ENCODE data around the gene OMA1.

Gene OMA1

GRCh38 chr1:58571616-58572015 lies 25.1 kb upstream of the OMA1 start:
- Histone ChIP-seq H4K20me1 (ENCODE audit: insufficient read depth, low read length) (no peaks in the 10 kb centered on the region), H3K36me3 (replicated peaks; ENCODE audit: insufficient read depth, low read length) (no peaks in the 10 kb centered on the region), H3K79me2 (ENCODE audit: low read length) (no peaks in the 10 kb centered on the region), H3K4me1 (ENCODE audit: low read length) (peaks cover 6% of the 10 kb centered on the region; the same call in 1 of the 2 replicates), H3F3A (ENCODE audit: insufficient read depth, low read length) (no peaks in the 10 kb centered on the region), H3K27me3 (replicated peaks; ENCODE audit: insufficient read depth, low read length) (no peaks in the 10 kb centered on the region; the same call in 1 of the 2 replicates), H3K9me3 (replicated peaks; ENCODE audit: insufficient read depth, low read length) (no peaks in the 10 kb centered on the region), H2AFZ (ENCODE audit: low read length) (no peak overlapping the region), H3K4me3 (ENCODE audit: low read length) (no peak overlapping the region), H3K9me2 (replicated peaks; ENCODE audit: insufficient read depth, low read length) (no peaks in the 10 kb centered on the region), H3K9ac (ENCODE audit: low read length) (no peak overlapping the region), H3K27ac (ENCODE audit: low read length) (no peak overlapping the region), H3K4me2 (ENCODE audit: low read depth, low read length) (no peak overlapping the region)
- no peak for TF ChIP-seq EZH2 (optimal IDR thresholded peaks at IDR 0.05; ENCODE audit: low read depth, low read length)
- TF ChIP-seq CTCF (IDR thresholded peaks at IDR 0.05; ENCODE audit: low read length), result no peak
- TF ChIP-seq EZH2phosphoT487 (IDR thresholded peaks at IDR 0.05; ENCODE audit: low read length), result no peak
- no peak for DNase-seq

- no peaks in the 10 kb centered on the region for H3F3A ChIP-seq (ENCODE audit: insufficient read depth, low read length)
- H3K9ac ChIP-seq (ENCODE audit: low read length), result no peak overlapping the region
- H4K20me1 ChIP-seq (ENCODE audit: insufficient read depth, low read length), result no peaks in the 10 kb centered on the region
- no peaks in the 10 kb centered on the region for H3K36me3 ChIP-seq (replicated peaks; ENCODE audit: insufficient read depth, low read length)
- H3K4me2 ChIP-seq (ENCODE audit: low read depth, low read length), result no peak overlapping the region
- no peak overlapping the region for H3K27ac ChIP-seq (ENCODE audit: low read length)
- H3K4me3 ChIP-seq (ENCODE audit: low read length), result no peak overlapping the region
- H3K27me3 ChIP-seq (replicated peaks; ENCODE audit: insufficient read depth, low read length), result no peaks in the 10 kb centered on the region
- DNase-seq, result no peak
- H3K9me3 ChIP-seq (replicated peaks; ENCODE audit: insufficient read depth, low read length), result no peaks in the 10 kb centered on the region
- no peaks in the 10 kb centered on the region for H3K79me2 ChIP-seq (ENCODE audit: low read length)
- TF ChIP-seq EZH2 (optimal IDR thresholded peaks at IDR 0.05; ENCODE audit: low read depth, low read length) (no peak), CTCF (IDR thresholded peaks at IDR 0.05; ENCODE audit: low read length) (no peak), EZH2phosphoT487 (IDR thresholded peaks at IDR 0.05; ENCODE audit: low read length) (no peak)
- H3K4me1 ChIP-seq (ENCODE audit: low read length), result peaks cover 6% of the 10 kb centered on the region; the same call in 1 of the 2 replicates
- H2AFZ ChIP-seq (ENCODE audit: low read length), result no peak overlapping the region
- H3K9me2 ChIP-seq (replicated peaks; ENCODE audit: insufficient read depth, low read length), result no peaks in the 10 kb centered on the region
These were observed 24.3 kb upstream of the OMA1 start for GRCh38 chr1:58570817-58571216.

GRCh38 chr1:58570094-58570493 lies 23.6 kb upstream of the OMA1 start:
- Histone ChIP-seq H3K4me2 (ENCODE audit: low read depth, low read length) (no peak overlapping the region), H3K4me3 (ENCODE audit: low read length) (no peak overlapping the region), H3K4me1 (ENCODE audit: low read length) (peaks cover 6% of the 10 kb centered on the region; the same call in 1 of the 2 replicates), H3K9me2 (replicated peaks; ENCODE audit: insufficient read depth, low read length) (no peaks in the 10 kb centered on the region), H3K36me3 (replicated peaks; ENCODE audit: insufficient read depth, low read length) (no peaks in the 10 kb centered on the region), H4K20me1 (ENCODE audit: insufficient read depth, low read length) (no peaks in the 10 kb centered on the region), H3K79me2 (ENCODE audit: low read length) (no peaks in the 10 kb centered on the region), H3K9me3 (replicated peaks; ENCODE audit: insufficient read depth, low read length) (no peaks in the 10 kb centered on the region), H3K27me3 (replicated peaks; ENCODE audit: insufficient read depth, low read length) (no peaks in the 10 kb centered on the region), H3F3A (ENCODE audit: insufficient read depth, low read length) (no peaks in the 10 kb centered on the region), H2AFZ (ENCODE audit: low read length) (no peak overlapping the region), H3K9ac (ENCODE audit: low read length) (no peak overlapping the region), H3K27ac (ENCODE audit: low read length) (no peak overlapping the region)
- DNase-seq, result no peak
- TF ChIP-seq EZH2phosphoT487 (IDR thresholded peaks at IDR 0.05; ENCODE audit: low read length) (no peak), CTCF (IDR thresholded peaks at IDR 0.05; ENCODE audit: low read length) (no peak), EZH2 (optimal IDR thresholded peaks at IDR 0.05; ENCODE audit: low read depth, low read length) (no peak)
